K562 treated with DMSO at 1 percent for 4 hours (cell line): ENCODE data around the gene SMPD3. TPM values are rescaled to one million over a fixed set of nuclear protein-coding genes. Genes with fewer than 3 reads are reported as not detected.

Experiments
- total RNA-seq: library from RNA; unstranded; fragments of 300-600 nt; gene quantifications from 2 replicates; pipeline ENCODE4 v1.2.3, GENCODE V29; 2022; ENCODE audit not compliant: insufficient read depth

The SMPD3 gene
- total RNA-seq, result 1.5 and 2.9 TPM in 2 replicates

GRCh38 chr16:68448360-68448970 is at the start of gene SMPD3:
Gene SMPD3, minus strand, starts transcription at chr16:68448508. Its CDS starts 76,327 bp downstream, at chr16:68372181.

GRCh38 chr16:68310774-68311511 is 137.4 kb downstream of the SMPD3 start, which contains the start of the genes PRMT7 and SLC7A6OS:
Gene PRMT7, plus strand, starts transcription at chr16:68311019. Its CDS starts 4,961 bp downstream, at chr16:68315980.
Gene SLC7A6OS, minus strand, starts transcription at chr16:68310946. Its CDS starts 20 bp downstream, at chr16:68310926.

Other genes starting within 250 kb of the SMPD3 start
- not detected in 2 replicates for gene ESRP2, start 212.4 kb downstream of the SMPD3 start, total RNA-seq
- gene PLA2G15, start 203.1 kb downstream of the SMPD3 start, total RNA-seq, result 25.0 and 27.8 TPM in 2 replicates
- 16.5 and 27.2 TPM in 2 replicates for gene SLC7A6, start 184.0 kb downstream of the SMPD3 start, total RNA-seq
- 13.1 and 13.8 TPM in 2 replicates for gene SLC7A6OS, start 137.6 kb downstream of the SMPD3 start, total RNA-seq
- gene PRMT7, start 137.5 kb downstream of the SMPD3 start, total RNA-seq, result 38.5 and 50.4 TPM in 2 replicates
- gene ZFP90, start 90.8 kb upstream of the SMPD3 start, total RNA-seq, result 3.4 and 4.7 TPM in 2 replicates
- not detected in 2 replicates for gene CDH3, start 196.8 kb upstream of the SMPD3 start, total RNA-seq